Embryonic facial prominence (tissue), 1 donor: ENCODE measurements around the gene AKAIN1.
A peak's percentile ranks its signal among the peaks of the same experiment; 100 is the strongest.

Experiments
- DNase-seq: peaks from one replicate; pipeline ENCODE4 v3.0.0-alpha.2; 2016; ENCODE audit errors: extremely low spot score

The AKAIN1 gene, protein sequence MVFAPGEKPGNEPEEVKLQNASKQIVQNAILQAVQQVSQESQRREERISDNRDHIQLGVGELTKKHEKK

DNA sequence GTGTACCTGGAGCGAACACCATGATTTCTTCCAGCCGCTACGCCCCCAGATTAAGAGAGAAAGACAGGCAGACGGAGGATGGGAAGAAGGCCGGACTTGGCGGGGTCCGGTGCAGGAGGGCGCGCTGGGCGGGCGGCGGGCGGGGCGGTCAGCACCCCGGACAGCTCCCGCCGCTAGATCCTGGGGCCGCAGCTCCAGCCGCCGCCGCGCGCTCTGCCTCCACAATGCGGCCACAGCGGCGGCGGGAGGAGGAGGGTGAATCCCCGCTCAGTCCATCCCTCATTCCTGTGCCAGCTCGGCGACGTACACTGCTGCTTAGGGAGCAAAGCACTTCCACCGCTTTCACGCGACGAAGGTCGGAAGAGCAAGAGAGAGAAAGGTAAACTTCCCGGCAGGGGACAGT is at the start of gene AKAIN1:
Gene AKAIN1 (minus strand): TSS at position 226 of the 403 bp plus-strand sequence. CDS start 204 bp downstream, at position 22.
- no peak for DNase-seq

- DNase-seq = no peak
These were observed 47.9 kb upstream of the AKAIN1 start for GRCh38 chr18:5244941-5245340.

GRCh38 chr18:5239447-5239846 is 42.4 kb upstream of the AKAIN1 start:
- no peak for DNase-seq

- DNase-seq = no peak
These were observed 41.4 kb upstream of the AKAIN1 start for GRCh38 chr18:5238371-5238976.

DNA sequence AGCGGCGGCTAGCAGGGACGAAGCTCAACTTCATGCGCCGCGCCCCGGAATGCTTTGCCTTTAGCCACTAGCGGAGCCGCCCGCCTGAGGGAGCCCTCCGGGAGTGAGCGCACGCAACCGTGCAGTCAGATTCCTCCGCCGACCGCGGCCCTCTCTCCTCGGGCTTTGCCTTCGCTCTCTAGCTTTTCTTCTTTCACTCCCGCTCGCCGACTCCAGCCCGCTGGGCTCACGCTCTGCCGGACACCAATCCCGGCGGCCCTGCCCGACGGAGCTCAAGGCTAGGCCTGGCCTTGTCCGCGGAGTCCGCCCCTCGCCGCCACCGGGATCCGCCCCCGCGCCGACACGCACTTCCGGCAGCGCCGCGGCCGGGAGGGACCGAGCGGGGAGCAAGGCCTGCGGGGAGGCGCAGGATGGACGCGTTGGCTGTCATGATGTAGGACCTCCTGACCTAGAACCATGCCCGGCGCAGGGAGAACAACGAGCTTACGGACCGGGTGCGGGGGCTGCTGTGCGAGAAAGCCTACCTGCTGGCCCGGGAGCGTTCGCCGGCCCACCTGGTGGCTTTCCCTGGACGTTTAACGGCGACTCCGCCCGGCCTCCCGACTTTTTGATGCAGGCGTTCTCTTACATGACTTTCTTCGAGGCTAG is 40.8 kb upstream of the AKAIN1 start:
- peak; percentile 80 for DNase-seq

DNA sequence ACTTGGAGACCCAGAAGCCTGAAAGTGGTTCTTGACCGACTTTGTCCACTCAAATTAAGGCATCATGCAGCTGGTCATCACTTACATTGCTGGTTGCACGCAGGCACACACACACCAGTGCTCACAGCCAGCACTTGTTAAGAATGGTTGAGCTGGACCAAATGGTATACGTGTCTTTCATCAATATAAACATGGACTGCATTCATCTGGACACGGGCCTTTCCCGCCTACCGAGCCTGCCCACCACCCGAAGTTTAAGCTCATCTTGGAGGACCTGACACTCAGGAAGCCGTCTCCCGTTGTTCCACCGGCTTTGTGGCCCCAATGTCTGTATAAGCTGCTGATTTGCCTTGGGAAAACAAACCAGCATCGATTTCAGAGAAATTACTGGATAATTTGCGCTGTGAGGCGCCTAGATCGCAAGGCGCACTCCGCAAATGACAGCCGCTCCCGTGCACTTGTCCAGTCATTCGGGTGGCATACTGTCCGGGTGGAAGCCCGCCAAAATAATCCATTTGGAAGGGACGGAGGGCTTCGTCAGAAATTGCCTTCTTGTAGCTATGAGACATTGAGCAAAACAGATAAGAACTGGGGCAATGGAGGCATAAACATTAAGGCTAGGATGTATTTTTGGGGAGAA is 40.1 kb upstream of the AKAIN1 start:
- DNase-seq = no peak

DNA sequence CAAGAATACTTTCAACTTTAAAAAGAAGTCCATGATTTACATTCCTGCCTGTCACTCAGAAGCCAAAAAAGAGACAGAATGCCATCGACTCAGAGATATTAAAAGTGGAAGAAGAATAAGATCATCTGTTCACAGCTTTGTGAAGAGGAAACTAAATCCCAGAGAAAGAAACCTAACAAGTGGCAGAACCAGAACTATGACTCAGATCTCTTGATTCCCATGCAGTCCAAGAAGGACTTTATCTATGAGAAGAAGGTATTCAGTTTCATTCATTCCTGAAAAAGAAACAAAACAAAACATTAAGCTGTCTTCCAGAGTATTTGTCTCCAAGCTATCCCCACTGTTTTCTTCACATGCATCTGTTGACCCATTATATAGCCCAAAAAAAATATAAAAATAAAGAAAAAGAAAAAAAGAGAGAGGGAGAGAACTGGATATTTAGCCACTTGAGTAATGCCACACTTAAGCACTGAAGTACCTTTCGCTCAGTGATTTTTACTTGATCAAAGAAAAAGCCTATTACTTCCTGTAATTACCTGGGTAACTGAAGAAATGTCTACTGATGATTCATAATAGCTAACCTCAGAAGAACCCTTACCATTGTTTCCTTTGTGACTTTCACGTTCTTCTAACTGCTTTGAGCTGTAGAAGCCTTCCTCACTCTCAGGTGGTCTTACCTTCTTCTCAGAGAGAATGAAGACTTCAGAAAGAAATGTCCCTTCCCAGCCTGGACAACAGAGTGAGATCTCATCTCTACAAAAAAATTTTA is 17.7 kb upstream of the AKAIN1 start:
- no peak for DNase-seq

DNA sequence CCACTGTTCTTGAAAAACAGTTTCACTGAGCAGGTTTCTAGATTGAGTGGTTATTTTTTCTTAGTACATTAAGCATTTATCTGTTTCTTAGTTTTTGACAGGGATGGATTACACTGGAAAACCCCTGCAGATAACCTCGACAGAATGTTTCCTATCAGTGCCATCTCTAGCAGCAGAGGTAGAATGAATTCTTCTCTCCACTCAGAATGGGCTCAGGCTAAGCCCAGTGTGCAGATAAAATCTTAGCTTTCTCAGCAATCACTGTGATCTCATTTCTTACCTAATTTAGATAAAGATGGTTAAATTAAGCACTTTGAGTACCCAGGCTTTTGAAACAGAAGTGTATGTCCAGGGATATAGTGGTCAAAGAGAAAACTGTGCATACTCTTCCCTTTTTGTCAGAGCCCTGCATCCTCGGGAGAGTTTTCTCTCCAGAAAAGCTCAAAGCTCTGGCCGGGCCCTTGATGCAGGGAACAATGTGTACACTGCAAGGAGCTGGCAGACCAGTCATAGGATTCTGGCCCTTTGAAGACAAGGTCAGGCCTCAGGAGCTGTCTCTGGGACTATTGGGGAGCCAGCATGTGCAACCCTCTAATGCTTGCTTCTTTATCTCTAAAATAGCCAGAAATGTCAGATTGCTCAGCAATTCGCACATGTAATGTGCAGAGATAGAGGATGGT is 10.6 kb upstream of the AKAIN1 start:
- DNase-seq = no peak

DNA sequence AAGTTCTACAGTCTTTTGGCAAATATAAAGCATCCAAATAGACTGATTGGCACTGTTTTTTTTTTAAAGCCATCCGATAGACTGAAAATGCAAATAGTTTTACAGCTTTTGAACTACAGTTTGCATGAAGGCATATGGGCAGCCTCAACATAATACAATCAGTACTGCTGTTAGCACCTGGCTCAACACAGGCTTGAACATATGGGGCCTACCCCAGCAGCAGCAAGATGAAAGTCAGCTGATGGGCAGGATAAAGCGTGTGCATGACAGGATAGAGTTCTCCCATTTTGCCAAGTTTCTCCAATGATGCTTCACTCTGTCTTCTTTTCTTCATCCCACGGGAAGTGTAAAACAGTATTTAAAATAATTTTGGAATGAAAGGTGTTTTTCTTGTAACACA is 1.3 kb upstream of the AKAIN1 start:
- DNase-seq = no peak

DNA sequence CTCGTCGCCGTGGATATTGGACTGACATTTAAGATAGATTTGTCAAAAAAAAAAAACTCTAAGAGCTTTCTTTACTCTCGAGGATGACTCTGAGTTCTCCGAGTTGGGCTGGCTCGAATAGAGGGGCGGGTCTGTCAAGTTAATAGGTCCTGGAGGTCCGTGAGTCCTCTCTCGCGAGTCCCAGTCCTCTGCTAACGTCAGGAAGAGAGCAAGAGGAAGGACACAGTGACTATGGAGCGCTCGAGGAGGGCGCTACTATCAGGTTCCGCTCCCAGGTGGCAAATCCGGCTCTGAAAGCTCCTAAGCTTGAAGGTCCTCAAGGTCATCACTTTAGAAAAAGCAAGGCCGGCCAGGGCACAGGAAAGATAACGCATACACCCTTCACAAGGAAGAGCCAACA is 404 bp upstream of the AKAIN1 start:
- no peak for DNase-seq

DNA sequence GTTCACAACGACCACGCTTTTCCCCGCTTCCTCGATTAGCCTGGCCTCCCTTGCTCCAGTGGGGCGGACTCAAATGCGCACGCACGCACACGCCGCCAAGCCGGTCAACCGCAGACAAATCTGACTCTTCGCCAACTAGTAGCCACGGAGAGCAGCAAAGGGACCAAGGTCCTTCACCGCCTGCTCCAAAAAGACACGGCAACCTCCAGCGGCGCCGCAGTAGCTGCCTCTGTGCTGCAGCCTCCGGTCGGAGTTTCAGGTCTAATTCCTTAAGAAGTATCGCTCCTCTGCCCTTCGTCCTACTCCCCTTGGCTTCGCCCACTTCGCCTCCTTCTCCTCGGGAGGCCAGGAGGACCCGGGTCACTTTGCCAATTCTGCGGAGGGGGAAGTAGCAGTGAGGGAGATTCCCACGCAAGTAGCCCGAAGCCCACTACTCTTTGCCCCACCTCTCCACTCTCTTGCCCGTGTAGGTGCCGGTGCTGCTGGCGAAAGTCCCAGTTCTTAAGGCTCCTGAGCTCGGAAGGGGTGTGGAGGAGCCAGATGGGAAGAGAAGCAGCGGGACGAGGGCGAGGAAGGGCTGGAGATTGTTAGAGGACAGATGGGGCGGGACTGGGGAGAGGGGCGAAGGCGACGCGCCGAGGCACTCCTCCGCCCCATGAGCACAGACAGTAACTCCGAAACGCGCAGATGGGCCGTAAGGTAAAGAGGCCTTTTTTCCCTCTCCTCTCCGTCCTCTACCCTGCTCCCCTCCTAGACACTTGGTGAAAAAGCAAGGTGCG is 615 bp downstream of the AKAIN1 start:
- DNase-seq = no peak

DNA sequence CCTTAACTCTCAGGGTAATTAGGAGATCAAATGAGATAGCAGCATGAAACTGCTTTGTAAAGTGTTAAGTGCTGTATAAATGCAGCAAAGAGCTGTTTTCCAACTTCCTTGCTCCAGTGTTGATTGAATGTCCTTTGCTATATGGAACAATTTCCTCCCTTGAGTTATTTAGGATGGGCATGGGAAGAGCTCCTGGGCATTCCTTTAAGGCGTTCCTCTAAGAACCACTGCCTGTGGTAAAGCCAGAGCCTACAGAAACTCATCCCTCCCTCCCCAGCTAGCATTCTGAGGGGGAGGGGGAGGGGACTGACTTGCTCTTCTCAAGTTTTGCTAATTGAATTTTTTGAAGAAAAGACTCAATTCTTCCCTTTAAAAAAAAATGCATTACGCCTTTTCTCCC is 1.4 kb downstream of the AKAIN1 start:
- DNase-seq = no peak

DNA sequence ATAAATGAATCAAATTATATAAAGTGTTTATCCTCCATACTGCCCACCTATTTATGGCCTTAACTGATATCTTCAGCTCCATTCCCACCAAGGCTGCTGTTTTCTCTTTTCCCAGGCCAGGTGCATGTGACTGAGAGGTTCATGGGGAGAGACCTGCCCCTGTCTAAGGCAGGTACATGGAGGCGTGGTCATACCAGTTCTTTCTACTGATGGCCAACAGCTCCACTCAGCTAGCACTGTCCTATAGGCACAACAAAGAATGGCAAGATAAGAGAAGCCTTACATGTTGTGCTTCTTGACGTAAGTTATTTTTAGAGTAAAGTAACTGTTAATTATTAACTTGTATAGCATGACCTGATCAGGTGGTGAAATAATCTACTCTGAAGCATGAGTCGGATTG is 16.8 kb downstream of the AKAIN1 start:
- DNase-seq = no peak

DNA sequence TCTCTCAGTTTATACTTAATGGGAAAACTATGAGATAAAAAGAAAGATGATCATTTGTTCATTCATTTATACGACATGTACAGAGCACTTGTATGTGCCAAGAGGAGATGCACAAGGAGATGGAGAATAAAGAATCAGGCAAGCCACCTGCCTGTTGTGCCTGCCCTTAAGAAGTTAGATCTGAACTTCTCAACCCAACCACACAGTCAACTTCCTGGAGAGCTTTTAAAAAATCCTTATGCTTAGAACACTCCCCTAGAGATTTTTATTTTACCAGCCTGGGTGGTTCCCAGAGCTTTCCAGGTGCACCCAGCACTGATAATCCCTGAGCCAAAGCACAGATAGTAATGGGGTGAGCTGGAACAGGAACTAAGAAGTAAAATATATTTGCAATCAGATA is 18.5 kb downstream of the AKAIN1 start:
- no peak for DNase-seq

DNA sequence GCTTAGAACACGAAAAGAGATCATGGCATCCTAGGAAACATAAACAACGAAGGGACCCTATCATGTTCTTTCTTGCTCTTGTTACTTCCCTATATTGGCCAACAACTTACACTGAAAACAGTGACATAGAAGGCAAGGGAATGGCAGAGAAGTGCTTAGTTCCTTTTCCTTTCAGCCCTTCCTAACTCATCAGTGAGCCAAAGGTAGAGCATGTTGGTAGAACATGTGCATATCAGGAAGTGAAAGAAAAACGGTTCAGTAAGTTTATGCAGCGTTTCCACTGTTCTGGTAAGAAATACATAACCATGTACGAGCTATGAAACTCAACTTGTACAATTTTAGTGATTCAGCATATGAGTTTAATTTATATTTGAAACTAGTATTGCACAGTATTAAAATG is 21.7 kb downstream of the AKAIN1 start:
- DNase-seq = no peak

GRCh38 chr18:5173646-5174045 is 23.4 kb downstream of the AKAIN1 start:
- no peak for DNase-seq

DNA sequence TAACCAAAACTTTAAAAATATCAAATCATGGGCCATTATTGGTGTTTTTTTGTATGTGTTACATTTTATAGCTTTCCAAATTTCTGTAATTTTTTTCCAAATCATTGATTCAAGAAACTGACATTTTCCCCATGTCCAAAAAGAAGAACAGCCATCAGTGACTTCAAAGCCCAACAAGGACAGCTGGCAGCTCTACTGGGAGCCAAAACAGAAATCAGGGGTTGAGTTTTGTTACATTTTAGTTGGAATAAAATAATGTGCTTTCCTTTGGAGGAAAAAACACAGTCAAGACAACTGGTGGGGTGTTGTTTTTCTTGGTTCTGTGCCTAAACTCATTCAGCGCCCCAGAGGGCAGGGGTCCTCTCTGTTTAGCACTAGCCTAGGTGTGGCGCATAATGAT is 23.8 kb downstream of the AKAIN1 start:
- no peak for DNase-seq

DNA sequence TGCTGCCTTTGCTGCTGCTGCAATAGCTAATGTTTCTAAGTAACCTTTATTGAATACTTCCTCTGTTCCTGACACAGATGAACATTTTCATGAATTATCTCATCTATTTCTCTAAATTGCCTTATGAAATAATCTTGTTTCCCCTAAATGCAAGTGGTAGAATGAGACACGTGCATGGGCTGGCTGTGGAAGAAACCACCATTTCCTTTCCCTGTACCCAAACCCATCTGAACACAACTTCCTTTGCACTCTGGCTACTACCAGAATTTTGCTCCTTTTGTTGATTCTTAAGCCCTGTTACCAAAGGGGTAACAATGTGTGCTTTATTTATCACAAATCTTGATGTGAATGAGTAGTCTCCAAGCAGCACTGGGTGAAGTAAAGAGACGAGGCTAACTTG is 29.2 kb downstream of the AKAIN1 start:
- no peak for DNase-seq

- DNase-seq = no peak
These were observed 30.3 kb downstream of the AKAIN1 start for GRCh38 chr18:5166606-5167280.

GRCh38 chr18:5164903-5165302 is 32.2 kb downstream of the AKAIN1 start:
- DNase-seq = no peak

GRCh38 chr18:5162111-5162510 is 34.9 kb downstream of the AKAIN1 start:
- no peak for DNase-seq
